ENCODE data around the gene BLM.
"Not testable (repeated sequence)": the region's sequence is repeated elsewhere in the genome, so short reads cannot be mapped to it uniquely, and the experiment has no call there.

The BLM gene

DNA sequence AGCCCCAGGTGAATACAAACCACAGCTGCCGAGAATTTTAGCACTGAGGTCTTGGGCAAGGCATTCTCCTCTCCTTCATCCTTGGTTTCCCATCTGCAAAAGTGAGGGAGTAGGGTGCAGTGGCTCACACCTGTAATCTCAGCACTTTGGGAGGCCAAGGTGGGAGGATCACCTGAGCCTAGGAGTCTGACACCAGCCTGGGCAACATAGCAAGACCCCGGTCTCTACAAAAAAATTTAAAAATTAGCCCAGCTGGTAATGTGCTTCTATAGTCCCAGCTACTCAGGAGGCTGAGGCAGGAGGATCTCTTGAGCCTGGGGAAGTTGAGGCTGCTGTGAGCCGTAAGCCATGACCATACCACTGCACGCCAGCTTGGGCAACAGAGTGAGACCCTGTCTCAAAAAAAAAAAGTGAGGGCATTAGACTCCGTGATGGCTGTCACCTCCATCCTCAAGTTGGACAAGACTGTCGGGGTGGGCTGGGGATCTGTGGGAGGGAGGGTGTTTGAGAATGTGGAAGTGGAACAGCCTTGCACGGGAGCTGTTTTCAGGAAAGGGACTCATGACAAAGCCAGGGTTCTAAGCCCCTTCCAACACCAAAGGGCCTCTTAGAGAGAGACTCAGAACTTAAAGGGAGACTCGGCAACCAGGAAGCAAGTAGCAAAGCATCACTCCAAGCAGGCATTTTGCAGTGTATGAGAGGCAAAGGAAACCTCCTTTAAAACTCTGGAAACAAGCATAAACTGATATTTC lies 105.2 kb downstream of the BLM start:
- no peak for DNase-seq (ENCODE audit: low spot score)

DNA sequence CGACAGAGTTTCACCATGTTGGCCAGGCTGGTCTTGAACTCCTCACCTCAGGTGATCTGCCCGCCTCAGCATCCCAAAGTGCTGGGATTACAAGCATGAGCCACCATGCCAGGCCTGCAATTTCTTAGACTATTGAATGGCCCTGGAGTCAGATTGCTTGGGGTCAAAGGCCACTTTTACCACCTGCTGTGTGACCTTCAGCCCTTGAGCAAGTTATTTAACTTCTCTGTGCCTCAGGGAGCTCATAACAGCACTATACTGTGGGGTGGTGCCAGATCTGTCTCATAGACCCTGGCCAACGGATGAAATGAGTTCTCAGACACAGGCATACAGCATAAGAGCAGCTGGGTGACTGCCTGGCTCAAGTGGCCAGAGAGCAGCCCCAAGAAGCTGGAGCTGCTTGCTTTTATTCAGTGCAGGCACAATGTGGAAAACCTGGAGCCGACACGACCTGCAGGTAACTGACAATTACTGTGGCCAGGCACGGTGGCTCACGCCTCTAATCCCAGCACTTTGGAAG lies 106.4 kb downstream of the BLM start:
- no peak for DNase-seq (ENCODE audit: low spot score)

DNA sequence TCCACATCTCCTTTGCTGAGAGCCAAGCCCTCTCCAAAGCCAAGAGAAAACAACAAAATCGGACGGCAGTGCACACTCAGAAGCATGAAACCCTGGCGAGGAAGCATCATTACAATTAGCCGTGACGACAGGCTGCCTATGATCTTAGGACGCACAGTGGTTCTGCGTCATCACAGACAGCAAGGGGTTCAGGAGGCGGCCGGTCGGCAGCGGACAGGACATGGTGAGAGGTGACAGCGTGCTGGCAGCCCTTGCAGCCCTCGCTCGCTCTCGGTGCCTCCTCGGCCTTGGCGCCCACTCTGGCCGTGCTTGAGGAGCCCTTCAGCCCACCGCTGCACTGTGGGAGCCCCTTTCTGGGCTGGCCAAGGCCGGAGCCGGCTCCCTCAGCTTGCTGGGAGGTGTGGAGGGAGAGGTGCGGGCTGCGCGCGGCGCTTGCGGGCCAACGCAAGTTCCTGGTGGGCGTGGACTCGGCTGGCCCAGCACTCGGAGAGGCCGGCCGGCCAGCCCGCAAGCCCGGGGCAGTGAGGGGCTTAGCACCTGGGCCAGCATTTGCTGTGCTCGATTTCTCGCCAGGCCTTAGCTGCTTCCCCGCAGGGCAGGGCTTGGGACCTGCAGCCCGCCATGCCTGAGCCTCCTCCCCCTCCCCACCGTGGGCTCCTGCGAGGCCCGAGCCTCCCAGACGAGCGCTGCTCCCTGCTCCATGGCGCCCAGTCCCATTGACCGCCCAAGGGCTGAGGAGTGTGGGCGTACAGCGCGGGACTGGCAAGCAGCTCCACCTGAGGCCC lies 108.2 kb downstream of the BLM start:
- DNase-seq (ENCODE audit: low spot score): not testable (repeated sequence)

DNA sequence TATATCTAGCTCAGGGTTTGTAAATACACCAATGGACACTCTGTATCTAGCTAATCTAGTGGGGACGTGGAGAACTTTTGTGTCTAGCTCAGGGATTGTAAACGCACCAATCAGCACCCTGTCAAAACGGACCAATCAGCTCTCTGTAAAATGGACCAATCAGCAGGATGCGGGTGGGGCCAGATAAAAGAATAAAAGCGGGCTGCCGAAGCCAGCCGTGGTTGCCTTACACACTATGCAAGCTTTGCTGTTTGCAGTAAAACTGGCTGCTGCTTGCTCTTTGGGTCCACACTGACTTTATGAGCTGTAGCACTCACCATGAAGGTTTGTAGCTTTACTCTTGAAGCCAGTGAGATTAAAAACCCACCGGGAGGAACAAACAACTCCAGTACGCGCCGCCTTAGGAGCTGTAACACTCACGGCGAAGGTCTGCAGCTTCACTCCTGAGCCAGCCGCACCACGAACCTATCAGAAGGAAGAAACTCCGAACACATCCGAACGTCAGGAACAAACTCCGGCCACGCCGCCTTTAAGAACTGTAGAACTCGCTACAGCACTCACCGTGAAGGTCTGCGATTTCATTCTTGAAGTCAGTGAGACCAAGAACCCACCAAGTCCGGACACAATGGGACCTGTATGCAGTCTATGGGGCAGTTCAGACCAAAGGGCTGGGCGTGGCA lies 109.2 kb downstream of the BLM start:
- DNase-seq (ENCODE audit: low spot score): not testable (repeated sequence)

DNA sequence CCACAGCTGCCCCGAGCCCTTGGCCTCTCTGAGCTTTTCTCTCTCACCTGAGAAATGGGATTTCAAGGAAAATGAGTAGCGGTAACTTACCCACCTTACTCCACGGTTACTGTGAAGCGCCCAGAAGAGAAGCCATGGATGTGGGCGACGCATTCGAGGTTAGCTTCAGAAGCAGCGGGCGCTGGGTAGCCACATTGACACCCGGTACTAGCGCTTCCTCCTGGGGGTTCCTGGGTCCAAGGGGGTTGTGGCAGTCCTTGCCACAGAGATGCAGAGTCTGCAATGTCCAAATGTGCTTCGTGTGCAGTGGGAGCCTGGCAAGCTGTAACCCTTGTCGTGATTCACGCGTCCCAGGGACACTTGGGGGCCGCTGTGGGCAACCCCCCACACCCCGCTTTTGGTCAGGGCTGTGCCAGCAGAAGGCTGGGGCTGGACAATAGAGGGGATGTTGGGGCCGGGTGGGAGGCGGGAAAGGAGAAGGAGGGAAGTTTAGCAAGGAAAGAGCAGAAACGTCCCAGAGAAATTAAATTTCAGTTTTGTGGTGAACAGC lies 109.8 kb downstream of the BLM start:
- no peak for DNase-seq (ENCODE audit: low spot score)

DNA sequence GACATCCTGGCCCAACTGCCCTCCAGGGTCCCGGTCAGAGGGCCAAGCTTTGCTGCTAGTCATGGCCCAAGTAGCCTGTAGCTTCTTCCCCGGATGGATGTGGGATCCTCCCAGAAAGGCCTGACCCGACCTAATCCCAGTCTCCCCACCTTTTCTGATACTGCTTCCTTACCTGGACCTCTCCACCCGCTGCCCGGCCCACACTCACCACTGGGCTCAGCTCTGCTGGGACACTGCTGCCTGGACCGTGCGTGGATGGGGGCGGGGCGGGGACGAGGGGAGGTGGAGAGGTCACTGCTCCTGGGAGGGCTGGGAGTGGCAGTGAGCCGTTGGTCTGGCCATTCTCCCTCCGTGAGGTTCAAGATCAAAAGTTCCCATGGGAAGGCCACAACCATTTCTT lies 111.0 kb downstream of the BLM start:
- no peak for DNase-seq (ENCODE audit: low spot score)

DNA sequence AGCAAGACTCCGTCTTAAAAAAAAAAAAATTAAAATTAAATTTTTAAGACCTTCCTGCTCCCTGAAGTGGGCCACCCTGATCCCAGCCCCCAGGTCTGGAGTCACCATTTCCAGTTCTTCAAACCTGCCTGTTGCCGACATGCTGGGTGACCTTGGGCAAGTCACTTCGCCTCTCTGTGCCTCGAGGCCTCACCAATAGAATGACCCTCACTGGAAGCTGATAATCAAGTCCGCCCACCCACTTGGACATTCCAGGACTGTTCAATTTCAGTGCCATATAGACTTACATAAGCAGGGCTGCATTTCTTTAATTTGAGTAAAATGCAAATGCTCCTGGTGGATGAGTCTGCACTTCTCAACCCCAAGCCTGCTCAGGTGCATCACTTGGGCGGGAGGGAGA lies 112.0 kb downstream of the BLM start:
- DNase-seq (ENCODE audit: low spot score): no peak

DNA sequence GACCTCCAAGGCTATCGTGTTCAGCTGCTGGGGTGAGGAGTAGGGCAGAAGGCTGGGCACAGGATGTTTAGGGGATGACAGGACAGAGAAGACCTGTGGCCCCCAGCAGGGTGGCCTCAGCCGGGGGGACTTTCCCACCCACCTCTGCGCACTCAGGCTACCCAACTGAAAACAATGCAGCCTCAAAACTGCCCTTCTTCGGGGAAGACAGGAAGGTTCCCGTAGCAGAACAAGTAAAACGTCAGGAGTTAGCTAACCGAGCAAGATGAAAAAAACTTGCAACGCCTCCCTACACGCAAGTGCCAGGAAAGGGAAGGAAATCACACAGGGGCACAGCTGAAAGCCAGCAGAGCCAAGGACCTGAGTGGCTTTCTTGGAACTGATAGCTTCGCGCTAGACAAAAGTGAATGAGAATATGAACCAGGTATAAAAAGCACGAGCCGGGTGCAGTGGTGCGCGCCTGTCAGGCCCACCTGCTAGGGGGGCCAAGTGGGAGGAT lies 112.8 kb downstream of the BLM start:
- no peak for DNase-seq (ENCODE audit: low spot score)

DNA sequence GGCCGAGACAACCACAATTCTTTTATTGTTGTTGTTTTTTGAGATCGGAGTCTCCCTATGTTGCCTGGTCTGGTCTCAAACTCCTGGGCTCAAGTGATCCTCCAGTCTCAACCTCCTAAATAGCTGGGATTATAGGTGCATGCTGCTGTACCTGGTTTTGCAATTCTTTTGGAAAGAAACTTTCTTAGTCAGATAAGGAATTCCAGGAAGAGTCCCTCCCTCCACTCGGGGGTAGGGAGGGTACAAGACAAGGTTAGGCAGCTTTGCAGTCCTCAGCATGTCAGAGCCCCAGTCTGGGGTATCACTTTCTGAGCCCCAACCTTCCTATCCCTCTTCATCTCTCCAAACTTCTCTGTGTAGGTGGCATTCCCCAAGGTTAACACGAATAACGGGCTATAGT lies 117.5 kb downstream of the BLM start:
- DNase-seq (ENCODE audit: low spot score): no peak

DNA sequence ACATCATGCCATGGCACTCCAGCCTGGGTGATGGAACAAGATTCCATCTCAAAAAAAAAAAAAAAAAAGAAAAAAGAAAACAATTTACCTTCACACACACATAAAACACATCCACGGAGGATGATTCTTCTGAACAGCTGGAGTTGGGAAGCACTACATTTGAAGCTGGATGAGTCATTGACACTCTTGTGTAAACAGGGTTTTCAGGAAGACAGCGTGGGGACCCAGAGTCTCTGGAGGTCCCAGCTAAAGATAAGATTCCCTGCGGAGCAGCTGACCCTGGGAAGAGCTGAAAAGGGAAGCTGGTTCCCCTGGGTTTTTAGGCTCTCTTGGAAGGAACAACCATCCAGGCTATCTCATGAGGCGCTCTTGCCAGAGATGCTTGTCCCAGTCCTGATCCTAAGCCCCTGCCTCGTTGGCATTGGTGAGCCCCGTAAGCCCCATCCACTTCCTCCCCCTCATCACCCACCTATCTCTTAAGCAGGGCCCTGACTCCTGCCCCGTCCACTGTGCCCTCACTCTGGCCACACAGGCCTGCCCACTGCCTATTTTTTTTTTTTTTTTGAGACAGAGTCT lies 119.2 kb downstream of the BLM start:
- no peak for DNase-seq (ENCODE audit: low spot score)

DNA sequence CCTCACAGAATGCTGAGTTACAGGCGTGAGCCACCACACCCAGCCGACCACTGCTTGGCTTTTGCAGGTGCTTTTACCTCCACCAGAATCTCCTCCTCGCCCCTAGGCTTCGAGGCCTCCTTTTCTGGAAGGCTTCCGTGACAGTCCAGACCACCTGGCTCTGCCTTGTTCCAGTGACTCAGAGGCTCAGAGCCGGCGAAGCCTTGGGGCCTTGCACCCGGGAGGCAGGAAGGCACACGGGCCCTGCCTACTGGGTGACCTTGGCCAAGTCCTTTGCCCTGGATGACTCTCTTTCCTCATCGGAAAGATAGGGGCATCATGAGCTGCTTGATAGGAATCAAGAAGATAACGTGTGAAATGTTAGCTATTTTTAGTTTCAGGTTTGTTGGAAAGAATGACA lies 119.9 kb downstream of the BLM start:
- no peak for DNase-seq (ENCODE audit: low spot score)

DNA sequence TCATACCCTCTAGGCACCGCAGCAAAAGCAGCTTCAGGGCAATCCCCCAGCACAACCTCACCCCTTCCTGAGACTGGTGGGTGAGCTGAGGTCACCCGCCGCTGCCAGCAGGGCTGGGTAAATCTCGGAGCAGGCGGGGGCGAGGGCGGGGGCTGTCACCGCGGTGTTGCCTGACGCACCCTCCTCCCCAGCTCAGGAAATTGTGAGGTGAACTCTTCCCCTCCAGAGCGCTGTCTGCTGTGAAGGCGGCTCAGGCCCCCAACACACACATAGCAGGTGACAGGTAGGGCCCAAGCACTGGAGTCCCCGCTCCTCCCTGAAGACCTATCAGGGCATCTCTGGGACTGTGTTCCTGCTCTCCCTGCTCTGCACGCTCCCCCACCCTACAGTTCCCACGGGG lies 121.0 kb downstream of the BLM start:
- DNase-seq (ENCODE audit: low spot score): peak; percentile 38

DNA sequence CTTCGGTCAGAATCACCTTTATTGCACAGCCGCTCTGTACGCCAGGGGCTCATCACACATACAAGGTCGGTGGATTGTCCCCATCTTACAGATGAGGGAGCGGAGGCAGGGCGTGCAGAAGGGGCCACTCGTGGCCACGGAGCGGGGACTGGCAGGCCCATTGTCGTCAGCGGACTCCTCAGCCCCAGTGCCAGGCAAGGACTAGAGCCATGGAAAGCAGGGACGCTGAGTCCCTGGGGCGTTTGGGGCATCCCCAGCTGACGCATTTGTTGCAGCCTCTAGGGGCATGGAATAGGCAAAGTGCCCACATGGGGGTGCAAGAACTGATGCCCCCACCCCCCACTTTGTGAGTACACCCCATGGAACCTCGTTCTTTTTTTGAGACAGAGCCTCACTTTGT lies 121.4 kb downstream of the BLM start:
- no peak for DNase-seq (ENCODE audit: low spot score)

DNA sequence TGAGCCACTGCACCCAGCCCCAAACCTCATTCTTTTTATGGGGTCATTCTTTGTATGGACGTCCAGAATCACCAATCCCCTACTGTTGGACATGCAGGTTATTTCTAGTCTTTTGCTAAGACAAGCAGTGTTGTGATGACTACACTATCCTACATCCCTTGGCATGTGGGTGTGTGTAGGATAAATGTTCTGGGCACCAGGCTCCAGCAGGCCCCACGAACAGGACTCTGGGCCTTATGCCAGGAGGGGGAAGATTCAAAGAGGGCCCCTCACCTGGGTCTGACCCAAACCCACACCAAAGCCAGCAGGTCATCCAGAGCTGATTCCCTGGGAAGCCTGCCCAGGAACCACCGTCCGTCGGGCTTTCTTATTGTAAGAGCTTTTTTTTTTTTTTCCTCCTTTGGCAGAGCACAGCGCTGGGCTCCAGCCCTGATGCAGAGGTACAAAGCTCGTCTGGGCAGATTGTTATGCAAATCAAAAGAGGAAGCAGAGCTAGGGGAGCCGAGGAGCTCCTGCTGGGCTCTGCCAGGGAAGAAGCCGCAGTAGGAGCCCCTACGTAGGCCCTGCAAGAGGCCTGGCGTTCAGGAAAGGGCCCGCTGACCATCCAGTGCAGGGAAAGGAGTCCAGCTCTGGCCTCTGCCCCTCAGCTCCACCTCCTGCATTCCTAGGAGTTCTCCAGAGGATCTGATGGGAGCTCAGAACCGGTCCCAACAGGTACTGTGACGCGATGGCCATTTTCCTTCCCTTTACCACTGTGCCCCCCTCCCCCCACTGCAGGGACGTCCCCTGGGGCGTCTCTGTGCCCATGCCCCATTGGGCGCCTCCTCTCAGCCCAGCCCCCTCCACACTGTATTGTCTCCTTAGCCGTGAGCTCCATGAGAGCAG lies 122.3 kb downstream of the BLM start:
- DNase-seq (ENCODE audit: low spot score): no peak

DNA sequence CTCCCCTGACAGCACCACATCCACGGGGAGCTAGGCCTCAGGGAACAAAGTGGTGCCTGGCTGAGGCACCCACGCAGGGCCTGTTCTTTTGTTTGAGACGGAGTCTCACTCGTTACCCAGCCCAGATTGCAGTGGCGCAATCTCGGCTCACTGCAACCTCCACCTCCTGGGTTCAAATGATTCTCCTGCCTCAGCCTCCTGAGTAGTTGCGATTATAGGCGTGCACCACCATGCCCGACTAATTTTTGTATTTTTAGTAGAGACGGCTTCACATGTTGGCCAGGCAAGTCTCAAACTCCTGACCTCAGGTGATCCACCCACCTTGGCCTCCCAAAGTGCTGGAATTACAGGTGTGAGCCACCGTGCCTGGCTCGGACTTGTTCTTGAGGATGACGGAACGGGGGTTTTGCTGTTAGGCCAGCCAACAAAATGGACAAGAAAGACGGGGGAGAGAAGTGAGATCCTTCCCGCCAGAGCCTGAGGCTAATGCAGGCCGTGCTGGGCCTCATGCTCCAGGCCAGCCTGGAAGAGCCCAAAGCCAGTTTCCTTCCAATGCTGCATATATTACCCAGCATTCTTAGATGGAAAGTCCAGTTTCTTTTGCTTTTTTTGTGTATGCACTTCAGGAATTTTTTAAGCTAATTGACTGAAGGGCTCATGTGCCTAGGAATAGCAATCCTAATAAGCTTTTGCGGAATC lies 123.2 kb downstream of the BLM start:
- DNase-seq (ENCODE audit: low spot score): no peak

DNA sequence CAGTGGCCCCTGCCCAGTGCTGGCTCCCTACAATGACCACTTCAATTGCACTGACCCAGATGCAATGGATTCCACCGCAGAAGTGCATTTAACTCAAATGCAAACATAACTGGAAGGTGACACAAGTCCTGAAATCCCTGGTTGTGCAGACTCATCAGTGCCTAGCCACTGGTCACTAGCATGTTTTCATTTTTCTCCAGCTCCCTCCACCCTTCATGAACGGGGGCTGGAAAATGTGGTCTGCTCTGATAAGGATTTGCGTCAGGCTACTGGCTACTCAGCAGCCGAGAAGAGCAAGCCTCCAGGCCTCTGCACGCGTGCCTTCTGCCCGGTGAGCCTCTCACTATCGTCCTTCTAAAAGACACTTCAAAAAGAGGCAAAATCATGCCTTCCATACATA lies 123.8 kb downstream of the BLM start:
- DNase-seq (ENCODE audit: low spot score): peak; percentile 97

DNA sequence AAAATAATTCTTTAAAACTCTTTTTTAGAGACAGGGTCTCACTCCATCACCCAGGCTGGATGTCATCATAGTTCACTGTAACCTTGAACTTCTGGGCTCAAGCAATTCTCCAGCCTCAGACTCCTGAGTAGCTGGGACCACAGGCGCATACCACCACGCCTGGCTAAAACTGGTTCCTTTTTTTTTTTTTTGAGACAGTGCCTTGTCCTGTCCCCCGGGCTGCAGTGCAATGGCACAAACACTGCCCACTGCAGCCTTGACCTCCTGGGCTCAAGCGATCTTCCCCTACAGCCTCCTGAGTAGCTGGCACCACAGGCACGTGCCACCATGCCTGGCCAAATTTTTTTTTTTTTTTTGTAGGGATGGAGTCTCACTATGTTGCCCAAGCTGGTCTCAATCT lies 127.5 kb downstream of the BLM start:
- DNase-seq (ENCODE audit: low spot score): no peak

DNA sequence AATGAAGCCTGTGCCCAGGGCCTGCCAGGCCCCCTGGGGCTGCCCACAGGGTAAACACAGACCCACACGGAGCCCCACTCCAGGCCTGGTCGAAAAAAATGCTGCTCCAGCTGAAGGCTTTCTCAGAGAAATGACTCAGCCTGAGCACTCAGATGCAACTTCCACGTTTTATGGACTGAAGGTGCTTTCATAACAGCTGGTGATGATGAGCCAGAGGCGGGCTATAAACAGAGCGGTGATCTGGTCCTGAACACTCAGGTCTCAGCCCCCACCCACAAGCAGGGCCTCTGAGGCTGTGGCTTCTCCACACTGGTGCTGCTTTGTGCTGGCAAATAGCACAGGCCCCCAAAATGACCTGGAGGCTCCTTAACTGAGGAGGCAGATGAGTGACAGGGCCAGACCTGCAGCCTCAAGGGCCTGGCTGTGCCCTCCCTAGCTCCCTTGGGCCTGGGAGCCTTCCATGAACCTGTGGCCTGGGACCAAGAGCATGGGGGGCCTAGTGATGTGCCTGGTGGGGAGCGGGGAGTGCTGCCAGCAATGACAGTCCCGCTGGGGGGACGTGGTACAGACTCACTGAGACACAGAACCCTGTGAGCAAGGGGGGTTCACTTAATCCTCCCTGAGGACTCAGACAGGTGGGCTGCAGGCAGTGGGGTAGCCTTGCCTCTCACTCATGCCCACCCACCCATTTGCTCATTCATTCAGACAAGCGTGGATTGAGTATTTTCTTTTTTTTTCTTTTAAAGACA lies 128.2 kb downstream of the BLM start:
- peak; percentile 39 for DNase-seq (ENCODE audit: low spot score)

DNA sequence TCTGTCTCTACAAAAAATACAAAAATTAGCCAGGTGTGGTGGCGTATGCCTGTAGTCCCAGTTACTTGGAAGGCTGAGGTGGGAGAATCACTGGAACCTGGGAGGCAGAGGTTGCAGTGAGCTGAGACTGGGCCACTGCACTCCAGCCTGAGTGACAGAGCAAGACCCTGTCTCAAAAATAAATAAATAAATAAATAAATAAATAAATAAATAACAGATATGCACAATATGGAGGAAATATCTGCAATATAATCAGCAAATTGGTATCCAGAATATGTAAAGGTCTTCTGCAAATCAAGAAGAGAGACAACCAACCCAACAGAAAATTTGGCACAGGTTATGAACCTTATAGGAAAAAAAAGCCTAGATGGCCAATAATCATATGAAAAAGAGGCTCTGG lies 132.3 kb downstream of the BLM start:
- not testable (repeated sequence) for DNase-seq (ENCODE audit: low spot score)

DNA sequence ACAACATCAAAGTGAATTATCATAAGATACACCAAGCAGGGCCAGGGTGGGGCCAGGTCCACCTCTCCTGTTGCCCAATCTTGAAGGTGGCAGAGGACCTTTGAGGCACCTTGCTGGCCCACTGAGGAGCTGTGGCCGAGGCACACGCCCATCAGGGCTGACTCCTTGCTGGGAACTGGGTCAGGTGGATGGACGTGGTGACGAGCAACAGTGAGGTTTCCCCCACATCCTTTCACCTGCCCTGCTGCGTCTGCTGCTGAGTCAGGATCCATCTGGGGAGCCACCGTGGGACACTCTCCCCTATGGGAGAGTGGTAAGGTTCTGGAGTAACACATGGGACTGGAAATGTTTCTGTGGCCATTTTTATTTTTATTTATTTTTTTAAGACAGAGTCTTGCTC lies 134.0 kb downstream of the BLM start:
- no peak for DNase-seq (ENCODE audit: low spot score)

Measured in hematopoietic multipotent progenitor cell treated with erythropoietin and hydrocortisone succinate and interleukin-3 and kit ligand, for 15 days (in vitro differentiated cells).